B cell (primary cell): ENCODE measurements around the gene OTUB2.

Experiments used
- EZH2 ChIP-seq: IDR thresholded peaks from 2 replicates; pipeline ENCODE4 v1.6.1; 2012; ENCODE audit warnings: borderline replicate concordance, low read depth, mild to moderate bottlenecking, moderate library complexity, low read length; ENCODE audit not compliant: insufficient read depth, poor library complexity, severe bottlenecking
- TF ChIP-seq, protein P1 (sequence below): fragments of 200-600 bp; IDR thresholded peaks from one replicate; pipeline ENCODE4 v1.8.0; 2022; ENCODE audit warnings: antibody characterized with exemption, mild to moderate bottlenecking

GRCh38 chr14:94080621-94081385, 54.7 kb downstream of the OTUB2 start, which contains the start of the genes DDX24 and IFI27L1:
- TF ChIP-seq, protein P1, sequence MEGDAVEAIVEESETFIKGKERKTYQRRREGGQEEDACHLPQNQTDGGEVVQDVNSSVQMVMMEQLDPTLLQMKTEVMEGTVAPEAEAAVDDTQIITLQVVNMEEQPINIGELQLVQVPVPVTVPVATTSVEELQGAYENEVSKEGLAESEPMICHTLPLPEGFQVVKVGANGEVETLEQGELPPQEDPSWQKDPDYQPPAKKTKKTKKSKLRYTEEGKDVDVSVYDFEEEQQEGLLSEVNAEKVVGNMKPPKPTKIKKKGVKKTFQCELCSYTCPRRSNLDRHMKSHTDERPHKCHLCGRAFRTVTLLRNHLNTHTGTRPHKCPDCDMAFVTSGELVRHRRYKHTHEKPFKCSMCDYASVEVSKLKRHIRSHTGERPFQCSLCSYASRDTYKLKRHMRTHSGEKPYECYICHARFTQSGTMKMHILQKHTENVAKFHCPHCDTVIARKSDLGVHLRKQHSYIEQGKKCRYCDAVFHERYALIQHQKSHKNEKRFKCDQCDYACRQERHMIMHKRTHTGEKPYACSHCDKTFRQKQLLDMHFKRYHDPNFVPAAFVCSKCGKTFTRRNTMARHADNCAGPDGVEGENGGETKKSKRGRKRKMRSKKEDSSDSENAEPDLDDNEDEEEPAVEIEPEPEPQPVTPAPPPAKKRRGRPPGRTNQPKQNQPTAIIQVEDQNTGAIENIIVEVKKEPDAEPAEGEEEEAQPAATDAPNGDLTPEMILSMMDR, result no peak
- no peak for TF ChIP-seq EZH2
